Measurements from ENCODE around the gene ZSWIM9.

GRCh38 chr19:48135411-48135810 is 35.1 kb upstream of the ZSWIM9 start:
- TF ChIP-seq EP300 (conservative IDR thresholded peaks at IDR 0.05; ENCODE audit: poor library complexity, severe bottlenecking), result no peak
- TF ChIP-seq, protein P1, sequence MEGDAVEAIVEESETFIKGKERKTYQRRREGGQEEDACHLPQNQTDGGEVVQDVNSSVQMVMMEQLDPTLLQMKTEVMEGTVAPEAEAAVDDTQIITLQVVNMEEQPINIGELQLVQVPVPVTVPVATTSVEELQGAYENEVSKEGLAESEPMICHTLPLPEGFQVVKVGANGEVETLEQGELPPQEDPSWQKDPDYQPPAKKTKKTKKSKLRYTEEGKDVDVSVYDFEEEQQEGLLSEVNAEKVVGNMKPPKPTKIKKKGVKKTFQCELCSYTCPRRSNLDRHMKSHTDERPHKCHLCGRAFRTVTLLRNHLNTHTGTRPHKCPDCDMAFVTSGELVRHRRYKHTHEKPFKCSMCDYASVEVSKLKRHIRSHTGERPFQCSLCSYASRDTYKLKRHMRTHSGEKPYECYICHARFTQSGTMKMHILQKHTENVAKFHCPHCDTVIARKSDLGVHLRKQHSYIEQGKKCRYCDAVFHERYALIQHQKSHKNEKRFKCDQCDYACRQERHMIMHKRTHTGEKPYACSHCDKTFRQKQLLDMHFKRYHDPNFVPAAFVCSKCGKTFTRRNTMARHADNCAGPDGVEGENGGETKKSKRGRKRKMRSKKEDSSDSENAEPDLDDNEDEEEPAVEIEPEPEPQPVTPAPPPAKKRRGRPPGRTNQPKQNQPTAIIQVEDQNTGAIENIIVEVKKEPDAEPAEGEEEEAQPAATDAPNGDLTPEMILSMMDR (IDR thresholded peaks at IDR 0.05; ENCODE audit: poor library complexity, severe bottlenecking), result no peak
- TF ChIP-seq EZH2 (IDR thresholded peaks at IDR 0.05; ENCODE audit: borderline replicate concordance, insufficient read depth, low read length, poor library complexity, severe bottlenecking), result no peak
- TF ChIP-seq TAF1 (IDR thresholded peaks at IDR 0.05; ENCODE audit: low read depth), result no peak
- no peak for TF ChIP-seq RAD21 (conservative IDR thresholded peaks at IDR 0.05)
